IMR-90 (cell line): ENCODE data around the gene SHCBP1L.

Experiments
- BHLHE40 ChIP-seq: fragments of 150-350 bp; IDR thresholded peaks from 2 replicates; pipeline ENCODE4 v1.6.1; 2016; ENCODE audit warnings: mild to moderate bottlenecking, low read depth, low read length
- CEBPB ChIP-seq: IDR thresholded peaks from 2 replicates; pipeline ENCODE4 v1.6.1; 2012; ENCODE audit warnings: low read depth, low read length, improper control_type of control experiment
- CHD1 ChIP-seq: IDR thresholded peaks from 2 replicates; pipeline ENCODE4 v1.6.1; 2012; ENCODE audit warnings: low read depth, low read length, improper control_type of control experiment
- CTCF ChIP-seq: conservative IDR thresholded peaks from 2 replicates; pipeline ENCODE4 v1.5.1; 2012; ENCODE audit warnings: mild to moderate bottlenecking, low read depth, low read length, improper control_type of control experiment
- MAFK ChIP-seq: IDR thresholded peaks from 2 replicates; pipeline ENCODE4 v1.6.1; 2012; ENCODE audit warnings: low read depth, low read length, improper control_type of control experiment
- MXI1 ChIP-seq: IDR thresholded peaks from 2 replicates; pipeline ENCODE4 v1.6.1; 2012; ENCODE audit warnings: low read depth, mild to moderate bottlenecking, low read length, moderate library complexity, borderline replicate concordance
- NFE2L2 ChIP-seq: fragments of 150-350 bp; IDR thresholded peaks from 2 replicates; pipeline ENCODE4 v1.6.1; 2016; ENCODE audit warnings: low read depth, mild to moderate bottlenecking, low read length
- POLR2A ChIP-seq: IDR thresholded peaks from 2 replicates; pipeline ENCODE4 v1.6.1; 2012; ENCODE audit warnings: mild to moderate bottlenecking, low read depth, low read length
- RAD21 ChIP-seq: IDR thresholded peaks from 2 replicates; pipeline ENCODE4 v1.6.1; 2012; ENCODE audit warnings: low read length, improper control_type of control experiment
- RFX5 ChIP-seq: IDR thresholded peaks from 2 replicates; pipeline ENCODE4 v1.8.0; 2012; ENCODE audit warnings: low read depth, mild to moderate bottlenecking, low read length, moderate library complexity
- USF2 ChIP-seq: fragments of 150-350 bp; IDR thresholded peaks from 2 replicates; pipeline ENCODE4 v1.6.1; 2017; ENCODE audit warnings: mild to moderate bottlenecking, antibody characterized with exemption, low read length, low read depth
- TF ChIP-seq, protein P1 (sequence below): fragments of 150-350 bp; IDR thresholded peaks from 2 replicates; pipeline ENCODE4 v1.6.1; 2016; ENCODE audit warnings: low read depth, mild to moderate bottlenecking, low read length, moderate library complexity, borderline replicate concordance

GRCh38 chr1:182917378-182917777 is 35.6 kb downstream of the SHCBP1L start:
- TF ChIP-seq CEBPB (no peak), CTCF (no peak), MXI1 (no peak), POLR2A (no peak), CHD1 (no peak), RAD21 (no peak), RFX5 (no peak), BHLHE40 (no peak), NFE2L2 (no peak), USF2 (no peak), MAFK (no peak)
- TF ChIP-seq, protein P1, sequence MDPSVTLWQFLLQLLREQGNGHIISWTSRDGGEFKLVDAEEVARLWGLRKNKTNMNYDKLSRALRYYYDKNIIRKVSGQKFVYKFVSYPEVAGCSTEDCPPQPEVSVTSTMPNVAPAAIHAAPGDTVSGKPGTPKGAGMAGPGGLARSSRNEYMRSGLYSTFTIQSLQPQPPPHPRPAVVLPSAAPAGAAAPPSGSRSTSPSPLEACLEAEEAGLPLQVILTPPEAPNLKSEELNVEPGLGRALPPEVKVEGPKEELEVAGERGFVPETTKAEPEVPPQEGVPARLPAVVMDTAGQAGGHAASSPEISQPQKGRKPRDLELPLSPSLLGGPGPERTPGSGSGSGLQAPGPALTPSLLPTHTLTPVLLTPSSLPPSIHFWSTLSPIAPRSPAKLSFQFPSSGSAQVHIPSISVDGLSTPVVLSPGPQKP, result no peak
